GM12865 (cell line): ENCODE measurements around the gene AANAT.

Source experiments
- DNase-seq: peaks from one replicate; pipeline ENCODE4 v3.0.0; 2010; ENCODE audit warnings: low read depth
- H3K4me3 ChIP-seq: 2 replicates; pipeline ENCODE4 v1.5.1; 2011; ENCODE audit warnings: mild to moderate bottlenecking, low read depth, low read length, control low read depth
- CTCF ChIP-seq: IDR thresholded peaks from 2 replicates; pipeline ENCODE4 v1.5.1; 2011; ENCODE audit warnings: low read length, control low read depth, low read depth, inconsistent platforms; ENCODE audit not compliant: insufficient read depth; ENCODE audit errors: missing control alignments

Gene AANAT

GRCh38 chr17:76500074-76500746, 32.8 kb downstream of the AANAT start:
- peak; percentile 36 for DNase-seq
- peak overlapping the region; percentile 72 for H3K4me3 ChIP-seq
- no peak for TF ChIP-seq CTCF

GRCh38 chr17:76500747-76501017, 33.3 kb downstream of the AANAT start:
- H3K4me3 ChIP-seq: peak overlapping the region; percentile 72
- no peak for TF ChIP-seq CTCF
- DNase-seq: no peak

GRCh38 chr17:76501018-76501826, 33.8 kb downstream of the AANAT start, which contains the start of gene RHBDF2:
TSS of gene RHBDF2 (minus strand) at chr17:76501423. CDS start at chr17:76481524, 19,899 bp downstream.
- TF ChIP-seq CTCF: no peak
- H3K4me3 ChIP-seq: peak within 1 kb of the TSS; percentile 72

GRCh38 chr17:76501827-76502307, 34.5 kb downstream of the AANAT start:
- no peak for DNase-seq
- no peak for TF ChIP-seq CTCF
- H3K4me3 ChIP-seq: no peak overlapping the region

More at GRCh38 chr17:76501018-76501826, 33.8 kb downstream of the AANAT start, which contains the start of gene RHBDF2:
- DNase-seq: peak; percentile 94

- TF ChIP-seq CTCF: no peak
- DNase-seq: no peak
- no peak overlapping the region for H3K4me3 ChIP-seq
Measured at GRCh38 chr17:76502341-76503211, 35.2 kb downstream of the AANAT start.

GRCh38 chr17:76504117-76504516, 36.7 kb downstream of the AANAT start:
- no peak for TF ChIP-seq CTCF
- DNase-seq: no peak

More at GRCh38 chr17:76504117-76504516, 36.7 kb downstream of the AANAT start:
- H3K4me3 ChIP-seq: no peak overlapping the region
